Endometrium (tissue), 2 donors: ENCODE data around the gene WNT8B.
A peak's percentile ranks its signal among the peaks of the same experiment; 100 is the strongest.

ENCODE experiments used
- FAIRE-seq: peaks from 2 replicates; lab custom pipeline; 2012; peaks lifted over from hg19 to GRCh38; lab: Jason Lieb, UNC
- donor health status: control.
- donor health status: control.

The WNT8B gene

GRCh38 chr10:100462709-100463108 is at the start of gene WNT8B:
TSS of gene WNT8B (plus strand) at chr10:100463009. CDS start at chr10:100463169, 160 bp downstream.
- no peak for FAIRE-seq

GRCh38 chr10:100413173-100413572 is 49.6 kb upstream of the WNT8B start:
- FAIRE-seq, result no peak

GRCh38 chr10:100419911-100420449 is 42.8 kb upstream of the WNT8B start:
- FAIRE-seq, result no peak

- FAIRE-seq, result no peak
Observed at GRCh38 chr10:100427374-100427773, 35.4 kb upstream of the WNT8B start.

GRCh38 chr10:100433253-100434240 is 29.3 kb upstream of the WNT8B start:
- FAIRE-seq, result peak; percentile 83

- no peak for FAIRE-seq
Observed at GRCh38 chr10:100436255-100436654, 26.6 kb upstream of the WNT8B start.

- no peak for FAIRE-seq
Observed at GRCh38 chr10:100438674-100439315, 24.0 kb upstream of the WNT8B start.

- no peak for FAIRE-seq
Observed at GRCh38 chr10:100442548-100442947, 20.3 kb upstream of the WNT8B start.

- FAIRE-seq, result no peak
Observed at GRCh38 chr10:100446130-100446761, 16.6 kb upstream of the WNT8B start.

- no peak for FAIRE-seq
Observed at GRCh38 chr10:100447663-100448062, 15.1 kb upstream of the WNT8B start.

GRCh38 chr10:100448951-100449350 is 13.9 kb upstream of the WNT8B start:
- no peak for FAIRE-seq

GRCh38 chr10:100468322-100468721 is 5.5 kb downstream of the WNT8B start:
- no peak for FAIRE-seq

GRCh38 chr10:100468978-100469377 is 6.2 kb downstream of the WNT8B start:
- no peak for FAIRE-seq

GRCh38 chr10:100469756-100470155 is 6.9 kb downstream of the WNT8B start:
- no peak for FAIRE-seq

- no peak for FAIRE-seq
Observed at GRCh38 chr10:100470367-100470766, 7.6 kb downstream of the WNT8B start.

- FAIRE-seq, result no peak
Observed at GRCh38 chr10:100477970-100478369, 15.2 kb downstream of the WNT8B start.

GRCh38 chr10:100479037-100479436 is 16.2 kb downstream of the WNT8B start:
- no peak for FAIRE-seq

GRCh38 chr10:100480002-100480401 is 17.2 kb downstream of the WNT8B start:
- FAIRE-seq, result no peak

GRCh38 chr10:100481462-100482081 is 18.8 kb downstream of the WNT8B start:
- FAIRE-seq, result peak; percentile 53

GRCh38 chr10:100482181-100482833 is 19.5 kb downstream of the WNT8B start:
- no peak for FAIRE-seq

GRCh38 chr10:100482834-100483185 is 20.0 kb downstream of the WNT8B start:
- FAIRE-seq, result no peak
